GM06990 (cell line): Measurements from ENCODE around the gene MYL12B.

Experiments
- DNase-seq: peaks from one replicate; pipeline ENCODE4 v3.0.0-alpha.2; 2011; ENCODE audit not compliant: insufficient read length; ENCODE audit errors: extremely low read depth
- H3K27me3 ChIP-seq: replicated peaks from 2 replicates; pipeline ENCODE4 v1.6.0; 2011; ENCODE audit warnings: low read length; ENCODE audit not compliant: control insufficient read depth, insufficient read depth
- H3K36me3 ChIP-seq: 2 replicates; pipeline ENCODE4 v1.5.1; 2011; ENCODE audit warnings: low read length; ENCODE audit not compliant: control insufficient read depth, insufficient read depth
- H3K4me3 ChIP-seq: replicated peaks from 2 replicates; pipeline ENCODE4 v1.5.1; 2011; ENCODE audit warnings: low read depth, mild to moderate bottlenecking, control low read depth, low read length
- TF ChIP-seq, protein P1 (sequence below): IDR thresholded peaks from 2 replicates; pipeline ENCODE4 v1.5.1; 2011; ENCODE audit warnings: low read length, control low read depth, mild to moderate bottlenecking, inconsistent platforms; ENCODE audit not compliant: insufficient read depth, poor library complexity, severe bottlenecking

The MYL12B gene

DNA sequence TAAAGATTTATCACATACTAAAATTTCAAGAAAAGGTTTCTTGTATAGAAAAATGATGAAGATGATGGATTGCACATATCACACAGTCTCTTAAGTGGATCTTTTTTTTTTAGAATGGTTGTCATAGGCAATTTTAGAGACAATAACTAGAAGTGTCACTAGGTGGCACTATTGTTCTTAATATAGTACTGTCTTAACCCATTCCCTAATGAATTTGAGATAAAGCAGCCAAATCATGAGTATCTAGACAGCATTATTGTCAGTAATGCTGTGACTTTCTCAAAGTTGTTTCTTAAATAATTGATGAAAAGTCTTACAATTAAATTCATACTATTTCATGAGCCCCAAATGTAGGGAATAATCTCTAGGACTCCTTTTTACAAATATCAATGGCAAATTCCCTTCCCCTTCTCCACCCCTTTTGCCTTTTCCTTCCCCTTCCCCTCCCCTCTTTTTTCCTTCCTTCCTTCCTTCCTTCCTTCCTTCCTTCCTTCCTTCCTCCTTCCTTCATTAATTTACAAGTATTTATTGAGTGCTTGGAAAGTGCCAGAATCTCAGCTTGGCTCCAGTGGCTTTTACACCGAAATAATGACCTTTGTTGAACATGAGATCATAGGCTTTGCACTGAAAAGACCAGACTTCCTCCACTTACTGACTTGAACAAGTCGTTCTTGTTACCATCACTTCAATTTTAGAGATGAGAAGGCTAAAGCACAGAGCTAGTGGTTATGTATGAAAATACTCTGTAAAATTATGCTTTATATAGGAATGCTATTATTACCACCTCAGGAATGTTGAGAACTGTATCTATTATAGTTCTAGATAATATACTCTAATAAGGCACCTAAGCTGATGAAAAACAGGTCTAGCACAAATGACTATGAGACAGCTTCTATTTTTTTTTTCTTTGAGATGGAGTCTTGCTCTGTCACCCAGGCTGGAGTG, 19.8 kb downstream of the MYL12B start:
- H3K27me3 ChIP-seq: no peaks in the 10 kb centered on the region
- DNase-seq: peak; percentile 56
- TF ChIP-seq, protein P1, sequence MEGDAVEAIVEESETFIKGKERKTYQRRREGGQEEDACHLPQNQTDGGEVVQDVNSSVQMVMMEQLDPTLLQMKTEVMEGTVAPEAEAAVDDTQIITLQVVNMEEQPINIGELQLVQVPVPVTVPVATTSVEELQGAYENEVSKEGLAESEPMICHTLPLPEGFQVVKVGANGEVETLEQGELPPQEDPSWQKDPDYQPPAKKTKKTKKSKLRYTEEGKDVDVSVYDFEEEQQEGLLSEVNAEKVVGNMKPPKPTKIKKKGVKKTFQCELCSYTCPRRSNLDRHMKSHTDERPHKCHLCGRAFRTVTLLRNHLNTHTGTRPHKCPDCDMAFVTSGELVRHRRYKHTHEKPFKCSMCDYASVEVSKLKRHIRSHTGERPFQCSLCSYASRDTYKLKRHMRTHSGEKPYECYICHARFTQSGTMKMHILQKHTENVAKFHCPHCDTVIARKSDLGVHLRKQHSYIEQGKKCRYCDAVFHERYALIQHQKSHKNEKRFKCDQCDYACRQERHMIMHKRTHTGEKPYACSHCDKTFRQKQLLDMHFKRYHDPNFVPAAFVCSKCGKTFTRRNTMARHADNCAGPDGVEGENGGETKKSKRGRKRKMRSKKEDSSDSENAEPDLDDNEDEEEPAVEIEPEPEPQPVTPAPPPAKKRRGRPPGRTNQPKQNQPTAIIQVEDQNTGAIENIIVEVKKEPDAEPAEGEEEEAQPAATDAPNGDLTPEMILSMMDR: peak; percentile 39
- no peak overlapping the region for H3K4me3 ChIP-seq
- no peaks in the 10 kb centered on the region for H3K36me3 ChIP-seq

DNA sequence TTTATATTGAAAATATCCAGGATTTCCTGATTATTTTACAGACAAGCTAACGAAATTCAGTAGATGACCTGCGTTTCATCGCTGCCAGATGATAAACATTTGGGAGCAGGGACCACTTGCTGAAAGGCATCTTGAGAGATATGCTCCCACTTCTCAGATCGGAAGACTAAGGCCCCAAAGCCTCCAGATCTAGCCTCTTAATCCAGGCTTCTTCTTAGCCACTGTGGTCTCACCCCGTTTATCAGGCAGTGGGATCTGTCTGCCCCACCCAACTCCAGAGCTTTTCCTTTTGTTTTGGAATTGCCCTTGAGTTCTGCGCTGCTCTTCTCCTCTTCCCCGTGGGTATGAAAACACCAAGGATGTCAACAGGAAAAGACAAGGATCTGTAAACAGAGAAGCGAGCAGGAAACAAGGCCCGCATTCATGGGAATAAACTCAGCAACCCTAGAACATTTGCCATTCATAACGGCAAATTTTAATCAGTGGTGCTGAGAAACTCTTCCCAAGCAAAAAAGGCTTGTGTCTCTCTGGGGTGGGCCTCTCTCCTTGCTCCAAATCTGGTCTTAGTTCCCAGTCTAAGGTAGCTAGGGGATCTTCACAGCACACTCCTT, 21.4 kb downstream of the MYL12B start:
- TF ChIP-seq, protein P1: no peak
- Histone ChIP-seq H3K27me3 (no peaks in the 10 kb centered on the region), H3K4me3 (no peak overlapping the region), H3K36me3 (no peaks in the 10 kb centered on the region)
- no peak for DNase-seq

DNA sequence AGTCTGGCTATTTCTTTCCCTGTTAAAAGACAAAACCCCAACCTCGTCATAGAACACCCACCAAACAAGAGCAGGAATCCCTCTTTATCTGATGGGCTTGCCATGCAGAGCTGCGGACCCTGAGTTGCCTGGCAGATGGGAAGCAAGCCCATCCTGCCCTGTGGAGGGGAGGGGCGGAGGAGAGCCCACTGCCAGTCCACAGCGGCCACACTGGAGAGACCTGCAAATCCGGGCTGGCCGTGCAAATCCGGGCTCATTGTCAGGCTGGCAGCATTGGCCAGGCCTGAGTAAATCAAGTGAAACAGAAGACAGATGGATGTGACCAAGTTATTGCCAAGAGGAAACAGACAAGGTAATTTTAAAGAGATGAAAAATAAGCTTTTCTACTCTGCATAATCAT, 22.0 kb downstream of the MYL12B start:
- TF ChIP-seq, protein P1: no peak
- Histone ChIP-seq H3K4me3 (no peak overlapping the region), H3K27me3 (no peaks in the 10 kb centered on the region), H3K36me3 (no peaks in the 10 kb centered on the region)
- no peak for DNase-seq

DNA sequence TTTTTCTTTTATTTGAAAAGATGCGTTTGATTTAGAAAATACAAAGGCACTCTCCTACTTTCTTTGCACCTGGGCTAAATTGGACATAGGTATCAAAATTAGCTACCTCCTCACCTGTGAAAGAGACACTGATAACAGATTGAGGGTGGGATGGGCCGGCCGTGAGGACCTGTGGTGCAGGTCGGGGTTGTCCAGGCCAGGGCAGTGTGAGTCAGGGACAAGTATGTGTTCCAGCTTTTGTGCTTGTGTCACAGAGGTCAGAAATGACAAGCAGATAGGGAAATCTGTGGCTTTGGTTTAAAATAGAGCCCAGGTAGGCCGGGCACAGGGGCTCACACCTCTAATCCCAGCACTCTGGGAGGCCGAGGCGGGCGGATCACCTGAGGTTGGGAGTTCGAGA, 22.6 kb downstream of the MYL12B start:
- TF ChIP-seq, protein P1: no peak
- no peak for DNase-seq
- no peaks in the 10 kb centered on the region for H3K27me3 ChIP-seq
- H3K4me3 ChIP-seq: no peak overlapping the region
- no peaks in the 10 kb centered on the region for H3K36me3 ChIP-seq

DNA sequence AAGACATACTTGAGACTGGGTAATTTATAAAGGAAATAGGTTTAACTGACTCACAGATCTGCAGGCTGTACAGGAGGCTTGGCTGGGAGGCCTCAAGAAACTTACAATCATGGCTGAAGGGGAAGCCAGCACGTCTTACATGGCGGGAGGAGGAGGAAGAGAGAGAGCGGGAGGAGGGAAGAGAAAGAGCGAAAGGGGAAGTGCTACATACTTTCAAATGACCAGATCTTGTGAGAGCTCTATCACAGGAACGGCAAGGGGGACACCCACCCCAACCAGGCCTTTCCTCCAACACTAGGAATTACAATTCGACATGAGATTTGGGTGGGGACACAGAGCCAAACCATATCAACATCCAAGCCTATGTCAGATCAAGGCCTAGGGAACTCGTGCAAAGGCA, 24.2 kb downstream of the MYL12B start:
- TF ChIP-seq, protein P1: no peak
- no peaks in the 10 kb centered on the region for H3K27me3 ChIP-seq
- no peaks in the 10 kb centered on the region for H3K36me3 ChIP-seq
- H3K4me3 ChIP-seq: no peak overlapping the region
- DNase-seq: no peak
